ENCODE data around the gene CETN2. TPM values are rescaled to one million over a fixed set of nuclear protein-coding genes. Genes with fewer than 3 reads are reported as not detected.
A peak's percentile ranks its signal among the peaks of the same experiment; 100 is the strongest.

The CETN2 gene
- total and polyA plus RNA-seq, 7 donors = 22.7 to 56.4 (median 44.3) TPM

DNA sequence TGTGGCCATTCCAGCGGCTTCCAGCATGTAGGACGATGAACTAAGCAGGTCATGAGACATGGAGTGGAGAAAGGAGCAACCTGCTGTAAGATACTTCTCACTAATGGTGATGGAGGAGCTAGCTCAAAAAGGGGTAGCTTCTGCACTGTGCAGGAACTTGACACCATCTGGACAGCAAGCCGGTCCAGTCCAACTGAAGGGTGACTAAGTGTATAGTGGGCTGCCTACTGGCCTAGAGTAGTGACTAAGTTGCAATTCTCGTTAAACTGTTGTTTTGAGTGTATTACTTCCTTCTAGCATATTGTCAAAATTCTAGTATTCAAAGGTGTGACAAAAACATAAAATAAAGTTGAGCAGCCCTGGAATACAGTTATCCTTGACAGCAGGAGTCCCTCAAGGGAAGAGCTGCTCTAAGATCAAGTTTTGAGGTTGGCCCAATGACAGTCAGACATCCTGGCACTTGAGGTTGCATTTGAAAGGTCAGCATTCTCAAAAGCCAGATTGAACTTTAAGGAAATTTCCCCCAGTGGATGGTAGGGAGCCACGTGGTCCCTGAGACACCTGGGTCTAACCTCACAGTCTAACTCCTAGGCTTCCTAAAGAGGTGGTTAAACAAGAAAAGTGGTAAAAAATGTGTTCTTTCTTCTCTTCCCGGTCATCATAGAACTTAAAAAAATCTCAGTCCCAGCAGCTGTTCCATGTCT lies 8.0 kb downstream of the CETN2 start:
- peaks cover 0 to 5% (median 1%) of the 10 kb centered on the region in 4 donors for H3K36me3 ChIP-seq
- TF ChIP-seq EP300 (IDR thresholded peaks at IDR 0.05) (no peak), POLR2A (IDR thresholded peaks at IDR 0.05) (no peak), POLR2AphosphoS5 (IDR thresholded peaks at IDR 0.05) (no peak)
- TF ChIP-seq, protein P1, sequence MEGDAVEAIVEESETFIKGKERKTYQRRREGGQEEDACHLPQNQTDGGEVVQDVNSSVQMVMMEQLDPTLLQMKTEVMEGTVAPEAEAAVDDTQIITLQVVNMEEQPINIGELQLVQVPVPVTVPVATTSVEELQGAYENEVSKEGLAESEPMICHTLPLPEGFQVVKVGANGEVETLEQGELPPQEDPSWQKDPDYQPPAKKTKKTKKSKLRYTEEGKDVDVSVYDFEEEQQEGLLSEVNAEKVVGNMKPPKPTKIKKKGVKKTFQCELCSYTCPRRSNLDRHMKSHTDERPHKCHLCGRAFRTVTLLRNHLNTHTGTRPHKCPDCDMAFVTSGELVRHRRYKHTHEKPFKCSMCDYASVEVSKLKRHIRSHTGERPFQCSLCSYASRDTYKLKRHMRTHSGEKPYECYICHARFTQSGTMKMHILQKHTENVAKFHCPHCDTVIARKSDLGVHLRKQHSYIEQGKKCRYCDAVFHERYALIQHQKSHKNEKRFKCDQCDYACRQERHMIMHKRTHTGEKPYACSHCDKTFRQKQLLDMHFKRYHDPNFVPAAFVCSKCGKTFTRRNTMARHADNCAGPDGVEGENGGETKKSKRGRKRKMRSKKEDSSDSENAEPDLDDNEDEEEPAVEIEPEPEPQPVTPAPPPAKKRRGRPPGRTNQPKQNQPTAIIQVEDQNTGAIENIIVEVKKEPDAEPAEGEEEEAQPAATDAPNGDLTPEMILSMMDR (IDR thresholded peaks at IDR 0.05) = no peak
- intact Hi-C loops (cut with DNase I) = no loop called here
- no peak for DNase-seq
- H3K4me3 ChIP-seq = no peak overlapping the region
- no peaks in the 10 kb centered on the region for H3K27me3 ChIP-seq
- 61 to 64% methylated on average over 6 of the region's 6 CpGs for WGBS, 2 donors
- no peak overlapping the region for H3K27ac ChIP-seq
- no peaks in the 10 kb centered on the region for H3K4me1 ChIP-seq
- no peaks in the 10 kb centered on the region for H3K9me3 ChIP-seq

DNA sequence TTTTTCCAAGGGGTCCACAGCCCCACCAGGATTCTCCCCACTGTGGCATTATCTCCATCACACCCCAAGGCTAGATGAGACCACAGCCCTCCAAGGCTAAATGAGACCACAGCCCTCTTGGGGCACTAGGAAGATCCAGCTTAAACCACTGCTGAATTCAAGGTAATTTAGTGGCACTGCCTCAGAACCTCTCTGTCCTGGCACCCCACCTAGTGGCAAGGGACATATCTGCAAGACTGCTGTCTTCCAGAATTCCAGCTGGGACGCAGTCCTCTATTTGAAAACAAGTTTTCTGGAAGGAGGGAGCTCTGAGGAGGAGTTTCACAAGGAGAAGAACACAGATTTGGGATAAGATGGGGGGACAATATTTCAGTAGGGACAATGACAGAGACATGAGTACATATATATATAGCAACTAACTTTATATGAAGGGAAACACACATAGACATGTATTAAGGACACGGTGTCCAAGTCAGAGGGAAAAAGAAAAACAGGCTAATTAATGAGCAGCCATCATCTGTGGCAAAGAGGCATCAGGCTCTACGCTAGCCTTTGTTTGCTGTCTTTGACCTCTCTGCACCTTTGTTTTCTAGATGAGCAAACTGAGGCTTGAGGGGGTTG lies 9.3 kb downstream of the CETN2 start:
- no peak for TF ChIP-seq POLR2AphosphoS5 (IDR thresholded peaks at IDR 0.05)
- TF ChIP-seq, protein P1 (IDR thresholded peaks at IDR 0.05) = peak in 1 of 4 experiments; percentile 22
- no peak for TF ChIP-seq POLR2A (IDR thresholded peaks at IDR 0.05)
- WGBS, 2 donors = 38 to 45% methylated on average over 3 of the region's 3 CpGs
- H3K36me3 ChIP-seq = no peaks in the 10 kb centered on the region

DNA sequence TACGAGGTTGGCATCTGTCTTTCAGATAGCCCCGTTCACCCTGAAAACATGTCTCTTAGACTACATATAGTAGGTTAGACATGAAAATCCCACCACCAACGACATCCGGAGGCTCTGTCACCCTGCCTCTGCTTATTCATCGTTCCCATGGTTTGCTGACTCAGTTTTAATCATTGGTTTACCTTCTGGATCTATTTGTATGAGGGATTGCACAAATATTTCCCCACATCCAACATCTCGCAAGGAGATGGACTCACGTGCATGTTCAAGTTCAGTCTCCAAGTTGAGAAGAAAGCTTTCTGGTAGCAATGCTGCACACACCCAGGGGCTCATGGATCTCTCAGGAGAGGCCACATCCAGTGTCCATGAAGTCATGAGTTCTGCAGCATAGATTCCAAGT lies 10.8 kb downstream of the CETN2 start:
- TF ChIP-seq POLR2AphosphoS5 (IDR thresholded peaks at IDR 0.05) (no peak), POLR2A (IDR thresholded peaks at IDR 0.05) (no peak), EP300 (IDR thresholded peaks at IDR 0.05) (no peak)
- TF ChIP-seq, protein P1 (IDR thresholded peaks at IDR 0.05) = no peak
- no peak overlapping the region for H3K4me3 ChIP-seq
- no peaks in the 10 kb centered on the region for H3K36me3 ChIP-seq
- no peaks in the 10 kb centered on the region for H3K27me3 ChIP-seq
- no peak overlapping the region for H3K27ac ChIP-seq
- DNase-seq = no peak
- intact Hi-C loops (cut with DNase I) = no loop called here
- no peaks in the 10 kb centered on the region for H3K4me1 ChIP-seq
- H3K9me3 ChIP-seq = no peaks in the 10 kb centered on the region
- 88 to 94% methylated on average over 7 of the region's 7 CpGs for WGBS, 2 donors

More for the DNA sequence above, 9.3 kb downstream of the CETN2 start:
- H3K27me3 ChIP-seq = no peaks in the 10 kb centered on the region
- no peaks in the 10 kb centered on the region for H3K9me3 ChIP-seq
- H3K27ac ChIP-seq = no peak overlapping the region
- H3K4me1 ChIP-seq = no peaks in the 10 kb centered on the region
- intact Hi-C loops (cut with DNase I) = no loop called here
- no peak for DNase-seq
- H3K4me3 ChIP-seq = no peak overlapping the region

DNA sequence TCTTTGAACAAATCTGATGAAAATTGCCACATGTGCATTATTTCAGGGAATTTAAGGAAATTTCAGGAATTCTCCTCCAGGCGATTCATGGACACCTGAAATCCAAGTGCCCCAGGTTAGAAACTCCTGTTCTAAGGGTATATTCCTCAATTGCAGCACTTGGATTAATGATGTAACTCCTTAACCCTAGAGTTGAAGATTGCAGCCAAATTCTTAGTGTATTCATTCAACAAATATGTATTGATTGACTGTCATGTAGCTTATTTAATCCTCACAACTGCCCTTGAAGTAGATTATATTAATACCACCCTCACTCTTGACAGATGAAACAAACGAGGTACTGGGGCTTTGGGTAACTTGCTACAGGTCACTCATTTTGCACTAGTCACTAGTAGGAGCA lies 11.3 kb downstream of the CETN2 start:
- Histone ChIP-seq H3K27ac (no peak overlapping the region), H3K9me3 (no peaks in the 10 kb centered on the region), H3K4me1 (no peaks in the 10 kb centered on the region), H3K27me3 (no peaks in the 10 kb centered on the region), H3K4me3 (no peak overlapping the region), H3K36me3 (no peaks in the 10 kb centered on the region)
- intact Hi-C loops (cut with DNase I) = no loop called here
- no peak for DNase-seq
- 69 to 78% methylated on average over 2 of the region's 2 CpGs for WGBS, 2 donors
- no peak for TF ChIP-seq POLR2A (IDR thresholded peaks at IDR 0.05)
- TF ChIP-seq, protein P1 (IDR thresholded peaks at IDR 0.05) = no peak
- TF ChIP-seq EP300 (IDR thresholded peaks at IDR 0.05) = no peak
- no peak for TF ChIP-seq POLR2AphosphoS5 (IDR thresholded peaks at IDR 0.05)

All from sigmoid colon (tissue), 7 donors.